ENCODE measurements around the gene DEPP1.

DNA sequence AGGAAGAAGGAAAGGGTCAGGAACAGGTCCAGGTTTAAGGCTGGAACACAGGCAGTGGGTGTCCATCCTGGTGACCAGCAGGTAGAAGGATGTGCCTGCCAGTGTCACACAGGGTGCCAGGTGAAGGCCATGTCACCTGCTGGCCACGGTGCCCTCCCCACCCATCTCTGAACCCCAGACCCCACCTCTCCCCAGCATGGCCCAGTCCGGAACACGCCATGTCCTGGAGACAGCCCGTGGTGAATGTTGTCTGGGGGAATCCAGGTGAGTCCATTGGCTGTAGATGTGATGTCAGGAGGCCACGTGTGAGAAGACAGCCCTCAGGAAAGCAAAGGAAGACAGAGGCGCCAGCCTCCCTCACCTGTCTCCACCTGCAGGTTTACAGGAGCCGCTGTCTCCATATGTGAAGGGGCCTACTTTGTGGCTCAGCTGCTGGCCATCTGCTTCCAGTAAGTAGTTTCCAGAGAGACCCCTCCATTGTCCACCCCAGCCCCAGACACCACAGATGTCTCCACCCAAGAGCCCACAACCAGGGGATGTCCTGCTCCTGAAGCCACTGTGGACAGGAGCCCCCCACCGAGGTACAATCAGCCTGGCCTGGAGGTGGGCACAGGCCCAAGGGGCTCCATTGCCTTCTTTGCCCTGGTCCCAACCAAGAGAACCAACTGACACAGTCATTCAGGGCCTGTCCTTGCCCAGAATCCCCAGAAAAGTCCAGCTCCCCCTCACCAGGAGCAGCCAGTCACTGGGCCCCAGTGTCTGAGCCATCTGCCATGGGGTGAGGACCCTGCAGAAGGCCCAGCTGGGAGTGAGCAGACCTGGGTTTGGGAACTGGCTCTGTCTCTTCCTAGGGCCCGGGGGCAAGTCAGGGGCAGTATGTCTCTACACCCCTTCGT is 46.7 kb downstream of the DEPP1 start:
- TF ChIP-seq, protein P1, sequence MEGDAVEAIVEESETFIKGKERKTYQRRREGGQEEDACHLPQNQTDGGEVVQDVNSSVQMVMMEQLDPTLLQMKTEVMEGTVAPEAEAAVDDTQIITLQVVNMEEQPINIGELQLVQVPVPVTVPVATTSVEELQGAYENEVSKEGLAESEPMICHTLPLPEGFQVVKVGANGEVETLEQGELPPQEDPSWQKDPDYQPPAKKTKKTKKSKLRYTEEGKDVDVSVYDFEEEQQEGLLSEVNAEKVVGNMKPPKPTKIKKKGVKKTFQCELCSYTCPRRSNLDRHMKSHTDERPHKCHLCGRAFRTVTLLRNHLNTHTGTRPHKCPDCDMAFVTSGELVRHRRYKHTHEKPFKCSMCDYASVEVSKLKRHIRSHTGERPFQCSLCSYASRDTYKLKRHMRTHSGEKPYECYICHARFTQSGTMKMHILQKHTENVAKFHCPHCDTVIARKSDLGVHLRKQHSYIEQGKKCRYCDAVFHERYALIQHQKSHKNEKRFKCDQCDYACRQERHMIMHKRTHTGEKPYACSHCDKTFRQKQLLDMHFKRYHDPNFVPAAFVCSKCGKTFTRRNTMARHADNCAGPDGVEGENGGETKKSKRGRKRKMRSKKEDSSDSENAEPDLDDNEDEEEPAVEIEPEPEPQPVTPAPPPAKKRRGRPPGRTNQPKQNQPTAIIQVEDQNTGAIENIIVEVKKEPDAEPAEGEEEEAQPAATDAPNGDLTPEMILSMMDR (IDR thresholded peaks at IDR 0.05; ENCODE audit: insufficient read depth, low read length), result no peak
- no peak for TF ChIP-seq POLR2AphosphoS5 (IDR thresholded peaks at IDR 0.05; ENCODE audit: low read depth)
- TF ChIP-seq SPI1 (IDR thresholded peaks at IDR 0.05; ENCODE audit: borderline replicate concordance, low read depth), result no peak
- TF ChIP-seq, protein P2, sequence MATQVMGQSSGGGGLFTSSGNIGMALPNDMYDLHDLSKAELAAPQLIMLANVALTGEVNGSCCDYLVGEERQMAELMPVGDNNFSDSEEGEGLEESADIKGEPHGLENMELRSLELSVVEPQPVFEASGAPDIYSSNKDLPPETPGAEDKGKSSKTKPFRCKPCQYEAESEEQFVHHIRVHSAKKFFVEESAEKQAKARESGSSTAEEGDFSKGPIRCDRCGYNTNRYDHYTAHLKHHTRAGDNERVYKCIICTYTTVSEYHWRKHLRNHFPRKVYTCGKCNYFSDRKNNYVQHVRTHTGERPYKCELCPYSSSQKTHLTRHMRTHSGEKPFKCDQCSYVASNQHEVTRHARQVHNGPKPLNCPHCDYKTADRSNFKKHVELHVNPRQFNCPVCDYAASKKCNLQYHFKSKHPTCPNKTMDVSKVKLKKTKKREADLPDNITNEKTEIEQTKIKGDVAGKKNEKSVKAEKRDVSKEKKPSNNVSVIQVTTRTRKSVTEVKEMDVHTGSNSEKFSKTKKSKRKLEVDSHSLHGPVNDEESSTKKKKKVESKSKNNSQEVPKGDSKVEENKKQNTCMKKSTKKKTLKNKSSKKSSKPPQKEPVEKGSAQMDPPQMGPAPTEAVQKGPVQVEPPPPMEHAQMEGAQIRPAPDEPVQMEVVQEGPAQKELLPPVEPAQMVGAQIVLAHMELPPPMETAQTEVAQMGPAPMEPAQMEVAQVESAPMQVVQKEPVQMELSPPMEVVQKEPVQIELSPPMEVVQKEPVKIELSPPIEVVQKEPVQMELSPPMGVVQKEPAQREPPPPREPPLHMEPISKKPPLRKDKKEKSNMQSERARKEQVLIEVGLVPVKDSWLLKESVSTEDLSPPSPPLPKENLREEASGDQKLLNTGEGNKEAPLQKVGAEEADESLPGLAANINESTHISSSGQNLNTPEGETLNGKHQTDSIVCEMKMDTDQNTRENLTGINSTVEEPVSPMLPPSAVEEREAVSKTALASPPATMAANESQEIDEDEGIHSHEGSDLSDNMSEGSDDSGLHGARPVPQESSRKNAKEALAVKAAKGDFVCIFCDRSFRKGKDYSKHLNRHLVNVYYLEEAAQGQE (IDR thresholded peaks at IDR 0.05; ENCODE audit: insufficient replicate concordance, low read depth), result no peak
- TF ChIP-seq GABPA (IDR thresholded peaks at IDR 0.05; ENCODE audit: low read depth), result no peak

Measured in HL-60 (cell line).